ENCODE measurements around the gene LMOD1.

- TF ChIP-seq EZH2phosphoT487 (IDR thresholded peaks at IDR 0.05; ENCODE audit: low read depth) = no peak
- TF ChIP-seq CTCF (IDR thresholded peaks at IDR 0.05; ENCODE audit: low read depth, low read length) = no peak
Measured at GRCh38 chr1:201925981-201926645, 20.2 kb downstream of the LMOD1 start.
